GM21737 (cell line): Measurements from ENCODE around the gene GRIN2A.

Experiments
- ATAC-seq: cut with Tn5 transposase; IDR thresholded peaks from one replicate; pipeline ENCODE4 v1.9.1; 2021; ENCODE audit warnings: mild to moderate bottlenecking, moderate library complexity; ENCODE audit not compliant: unreplicated experiment

The GRIN2A gene

GRCh38 chr16:10090816-10091215, 91.4 kb downstream of the GRIN2A start:
- ATAC-seq, result no peak

- no peak for ATAC-seq
Measured at GRCh38 chr16:10088380-10088793, 93.8 kb downstream of the GRIN2A start.

- ATAC-seq, result no peak
Measured at GRCh38 chr16:10087151-10087550, 95.1 kb downstream of the GRIN2A start.

GRCh38 chr16:10086620-10087019, 95.6 kb downstream of the GRIN2A start:
- ATAC-seq, result no peak

- no peak for ATAC-seq
Measured at GRCh38 chr16:10085078-10085798, 97.0 kb downstream of the GRIN2A start.

GRCh38 chr16:10083301-10083700, 98.9 kb downstream of the GRIN2A start:
- no peak for ATAC-seq

- ATAC-seq, result no peak
Measured at GRCh38 chr16:10081201-10081940, 100.9 kb downstream of the GRIN2A start.

GRCh38 chr16:10080051-10080772, 102.0 kb downstream of the GRIN2A start:
- ATAC-seq, result no peak

GRCh38 chr16:10078541-10078949, 103.7 kb downstream of the GRIN2A start:
- no peak for ATAC-seq

GRCh38 chr16:10077861-10078260, 104.4 kb downstream of the GRIN2A start:
- ATAC-seq, result no peak

- ATAC-seq, result no peak
Measured at GRCh38 chr16:10076037-10076436, 106.2 kb downstream of the GRIN2A start.

GRCh38 chr16:10070591-10070990, 111.6 kb downstream of the GRIN2A start:
- ATAC-seq, result no peak

- ATAC-seq, result no peak
Measured at GRCh38 chr16:10069374-10069773, 112.9 kb downstream of the GRIN2A start.

GRCh38 chr16:10067835-10068234, 114.4 kb downstream of the GRIN2A start:
- ATAC-seq, result no peak

GRCh38 chr16:10067406-10067805, 114.8 kb downstream of the GRIN2A start:
- no peak for ATAC-seq

- no peak for ATAC-seq
Measured at GRCh38 chr16:10065019-10065418, 117.2 kb downstream of the GRIN2A start.

GRCh38 chr16:10048850-10049249, 133.4 kb downstream of the GRIN2A start:
- no peak for ATAC-seq

- no peak for ATAC-seq
Measured at GRCh38 chr16:10045947-10046346, 136.3 kb downstream of the GRIN2A start.

- ATAC-seq, result no peak
Measured at GRCh38 chr16:10045291-10045775, 136.9 kb downstream of the GRIN2A start.

GRCh38 chr16:10040136-10041080, 141.8 kb downstream of the GRIN2A start:
- no peak for ATAC-seq
